ENCODE data around the gene SPATS2. TPM values are rescaled to one million over a fixed set of nuclear protein-coding genes. Genes with fewer than 3 reads are reported as not detected.

The SPATS2 gene
- total RNA-seq, 4 donors from 2014 or later, result 14.0 to 26.5 (median 19.6) TPM

- peak; percentile 89 to 97 for DNase-seq (ENCODE audit: low spot score in 2 of 2)
- WGBS, 2 donors, result 0 to 1% methylated on average over 53 to 54 of the region's 54 CpGs
- TF ChIP-seq POLR2A (IDR thresholded peaks at IDR 0.05) (no peak), CTCF (IDR thresholded peaks at IDR 0.05) (no peak)
- intact Hi-C loops (cut with DNase I; ENCODE audit: low total_unique reads), result no loop called here
- H3K4me3 ChIP-seq (ENCODE audit: low read depth, poor library complexity, severe bottlenecking), result peak within 1 kb of the TSS; percentile 78
Observed at GRCh38 chr12:49567611-49568441, 200.6 kb downstream of the SPATS2 start, which contains the start of gene MCRS1. Gene MCRS1 (minus strand): TSS chr12:49568142. CDS start chr12:49566731, 1,411 bp downstream.

- TF ChIP-seq CTCF (IDR thresholded peaks at IDR 0.05) (no peak), POLR2A (IDR thresholded peaks at IDR 0.05) (no peak)
- H3K4me3 ChIP-seq (ENCODE audit: low read depth, poor library complexity, severe bottlenecking), result peak overlapping the region; percentile 78
- intact Hi-C loops (cut with DNase I; ENCODE audit: low total_unique reads), result no loop called here
- WGBS, 2 donors, result 1 to 2% methylated on average over 19 of the region's 19 CpGs
- DNase-seq (ENCODE audit: low spot score in 2 of 2), result peak in 1 of 2 donors; percentile 18
Observed at GRCh38 chr12:49568442-49569162, 201.3 kb downstream of the SPATS2 start.

Other genes with a start within 250 kb of the SPATS2 start
- 100 to 1,000 TPM; 199 to 347 (median 240) TPM for gene TUBA1B, start 236.1 kb upstream of the SPATS2 start, total RNA-seq
- 100 to 1,000 TPM in 2 of 4 donors, 10 to 100 TPM in 2; 68.0 to 137 (median 108) TPM for gene TUBA1A, start 178.4 kb upstream of the SPATS2 start, total RNA-seq
- 100 to 1,000 TPM; 211 to 475 (median 280) TPM for gene TUBA1C, start 102.4 kb upstream of the SPATS2 start, total RNA-seq
- 1 to 10 TPM in 1 of 4 donors, under 1 TPM in 2, not detected in 1; 0.19 to 1.4 (median 0.61) TPM for gene PRPH, start 72.3 kb upstream of the SPATS2 start, total RNA-seq
- 10 to 100 TPM in 1 of 4 donors, 1 to 10 TPM in 3; 2.1 to 24.2 (median 6.7) TPM for gene TROAP, start 44.2 kb upstream of the SPATS2 start, total RNA-seq
- gene C1QL4, start 30.3 kb upstream of the SPATS2 start, total RNA-seq, result 1 to 10 TPM in 2 of 4 donors, under 1 TPM in 1, not detected in 1; 0.62 to 2.5 (median 1.1) TPM
- under 1 TPM; 0.21 to 0.52 (median 0.35) TPM for gene DNAJC22, start 20.6 kb upstream of the SPATS2 start, total RNA-seq
- 1 to 10 TPM in 1 of 4 donors, under 1 TPM in 1, not detected in 2; 0.17 to 1.1 TPM for gene KCNH3, start 171.6 kb downstream of the SPATS2 start, total RNA-seq
- gene MCRS1, start 200.7 kb downstream of the SPATS2 start, total RNA-seq, result 10 to 100 TPM; 38.5 to 53.8 (median 41.5) TPM
- 1 to 10 TPM in 1 of 4 donors, under 1 TPM in 3; 0.21 to 1.1 (median 0.57) TPM for gene FAM186B, start 238.2 kb downstream of the SPATS2 start, total RNA-seq

Data from lower leg skin (tissue), 4 donors.